HCEC 1CT (cell line): ENCODE data around the gene ADCY10.
A peak's percentile ranks its signal among the peaks of the same experiment; 100 is the strongest.
"Not testable (repeated sequence)": the region's sequence is repeated elsewhere in the genome, so short reads cannot be mapped to it uniquely, and the experiment has no call there.

Experiments
- DNase-seq: peaks from one replicate; pipeline ENCODE4 v3.0.0-alpha.2; 2017

ADCY10 gene

GRCh38 chr1:167913895-167914496 lies at the start of gene ADCY10:
TSS of gene ADCY10 (minus strand) at chr1:167914134. CDS start at chr1:167905140, 8,994 bp downstream.
- DNase-seq: no peak

GRCh38 chr1:167957710-167958109 lies 43.8 kb upstream of the ADCY10 start:
- DNase-seq: peak; percentile 35

- peak; percentile 3 for DNase-seq
Observed at GRCh38 chr1:167955915-167956314, 42.0 kb upstream of the ADCY10 start.

GRCh38 chr1:167950569-167950968 lies 36.6 kb upstream of the ADCY10 start:
- DNase-seq: no peak

GRCh38 chr1:167949785-167950184 lies 35.9 kb upstream of the ADCY10 start:
- no peak for DNase-seq

- no peak for DNase-seq
Observed at GRCh38 chr1:167947733-167948132, 33.8 kb upstream of the ADCY10 start.

GRCh38 chr1:167943541-167943940 lies 29.6 kb upstream of the ADCY10 start:
- peak; percentile 33 for DNase-seq

GRCh38 chr1:167940264-167940663 lies 26.3 kb upstream of the ADCY10 start:
- no peak for DNase-seq

GRCh38 chr1:167938080-167938636 lies 24.2 kb upstream of the ADCY10 start:
- DNase-seq: no peak

- no peak for DNase-seq
Observed at GRCh38 chr1:167937709-167938010, 23.7 kb upstream of the ADCY10 start.

GRCh38 chr1:167936930-167937708 lies 23.2 kb upstream of the ADCY10 start, which contains the start of gene MPC2:
TSS of gene MPC2 (minus strand) at chr1:167937072. CDS start at chr1:167935841, 1,231 bp downstream.
- DNase-seq: peak; percentile 79

GRCh38 chr1:167936068-167936929 lies 22.4 kb upstream of the ADCY10 start, which contains the start of gene DCAF6:
TSS of gene DCAF6 (plus strand) at chr1:167936683. CDS start at chr1:167936912, 229 bp downstream.
- peak; percentile 97 for DNase-seq

- peak; percentile 50 for DNase-seq
Observed at GRCh38 chr1:167935216-167936067, 21.5 kb upstream of the ADCY10 start.

- DNase-seq: peak; percentile 53
Observed at GRCh38 chr1:167934426-167935215, 20.7 kb upstream of the ADCY10 start.

GRCh38 chr1:167933788-167934187 lies 19.9 kb upstream of the ADCY10 start:
- DNase-seq: no peak

- DNase-seq: no peak
Observed at GRCh38 chr1:167929725-167930124, 15.8 kb upstream of the ADCY10 start.

- not testable (repeated sequence) for DNase-seq
Observed at GRCh38 chr1:167928919-167929318, 15.0 kb upstream of the ADCY10 start.

GRCh38 chr1:167928457-167928852 lies 14.5 kb upstream of the ADCY10 start:
- no peak for DNase-seq

GRCh38 chr1:167927046-167927754 lies 13.3 kb upstream of the ADCY10 start:
- no peak for DNase-seq

- DNase-seq: no peak
Observed at GRCh38 chr1:167926486-167926997, 12.6 kb upstream of the ADCY10 start.
